Activated CD8-positive, alpha-beta memory T cell treated with anti-CD3 and anti-CD28 coated beads, Interleukin-2, amount 50 U/mL, for 4 hours (primary cell): ENCODE measurements around the gene SLC25A24.
"Not testable (repeated sequence)": the region's sequence is repeated elsewhere in the genome, so short reads cannot be mapped to it uniquely, and the experiment has no call there.

Experiments used
- DNase-seq: peaks from one replicate; pipeline ENCODE4 v3.0.0-alpha.2; 2020

The SLC25A24 gene

GRCh38 chr1:108199781-108200686 lies at the start of gene SLC25A24:
Gene SLC25A24, minus strand, starts transcription at chr1:108200343. Its CDS starts 205 bp downstream, at chr1:108200138.
- peak; percentile 66 for DNase-seq

GRCh38 chr1:108243976-108244375 lies 43.8 kb upstream of the SLC25A24 start, which contains the start of gene NBPF4:
Gene NBPF4, minus strand, starts transcription at chr1:108244076. Its CDS starts 315 bp downstream, at chr1:108243761.
- DNase-seq, result not testable (repeated sequence)

GRCh38 chr1:108239426-108239825 lies 39.3 kb upstream of the SLC25A24 start:
- not testable (repeated sequence) for DNase-seq

GRCh38 chr1:108235308-108235707 lies 35.2 kb upstream of the SLC25A24 start:
- DNase-seq, result not testable (repeated sequence)

GRCh38 chr1:108232183-108232582 lies 32.0 kb upstream of the SLC25A24 start:
- DNase-seq, result not testable (repeated sequence)

GRCh38 chr1:108229976-108230375 lies 29.8 kb upstream of the SLC25A24 start:
- DNase-seq, result not testable (repeated sequence)

GRCh38 chr1:108227772-108228171 lies 27.6 kb upstream of the SLC25A24 start:
- not testable (repeated sequence) for DNase-seq

- not testable (repeated sequence) for DNase-seq
These were observed 26.7 kb upstream of the SLC25A24 start for GRCh38 chr1:108226855-108227254.

GRCh38 chr1:108223226-108223625 lies 23.1 kb upstream of the SLC25A24 start:
- not testable (repeated sequence) for DNase-seq

- not testable (repeated sequence) for DNase-seq
These were observed 17.5 kb upstream of the SLC25A24 start for GRCh38 chr1:108217515-108218174.

- DNase-seq, result not testable (repeated sequence)
These were observed 16.9 kb upstream of the SLC25A24 start for GRCh38 chr1:108217007-108217406.

- not testable (repeated sequence) for DNase-seq
These were observed 16.1 kb upstream of the SLC25A24 start for GRCh38 chr1:108216028-108216890.

- DNase-seq, result not testable (repeated sequence)
These were observed 14.7 kb upstream of the SLC25A24 start for GRCh38 chr1:108214641-108215465.

GRCh38 chr1:108211014-108211413 lies 10.9 kb upstream of the SLC25A24 start:
- DNase-seq, result no peak

- no peak for DNase-seq
These were observed 9.4 kb upstream of the SLC25A24 start for GRCh38 chr1:108209456-108210108.

GRCh38 chr1:108208724-108209446 lies 8.7 kb upstream of the SLC25A24 start:
- no peak for DNase-seq

- not testable (repeated sequence) for DNase-seq
These were observed 3.4 kb upstream of the SLC25A24 start for GRCh38 chr1:108203582-108203981.

GRCh38 chr1:108201687-108202086 lies 1.5 kb upstream of the SLC25A24 start:
- DNase-seq, result no peak

- DNase-seq, result peak; percentile 45
These were observed 526 bp upstream of the SLC25A24 start for GRCh38 chr1:108200687-108201051.

- DNase-seq, result no peak
These were observed 897 bp downstream of the SLC25A24 start for GRCh38 chr1:108199201-108199691.
